Endothelial cell of umbilical vein (primary cell): ENCODE data around the gene SLC35G6. TPM values are rescaled to one million over a fixed set of nuclear protein-coding genes. Genes with fewer than 3 reads are reported as not detected.

ENCODE experiments used
- BruUV-seq: library from RNA; stranded (reverse); fragments of 400-500 nt; replicated peaks from 2 replicates; lab custom pipeline; 2021; lab: Mats Ljungman, UMichigan
- CTCF ChIA-PET: fragments of 300-600, 350-600 bp; sonication (Branson Sonifier 250); formaldehyde crosslinking; loops from one replicate; lab custom pipeline; 2021; ENCODE audit warnings: antibody characterized with exemption, inconsistent platforms; lab: Charles Lee
- POLR2A ChIA-PET: fragments of 300-600, 350-600 bp; sonication (Branson Sonifier 250); formaldehyde crosslinking; loops from one replicate; lab custom pipeline; 2021; ENCODE audit warnings: antibody characterized with exemption, inconsistent platforms; lab: Charles Lee
- DNase-seq: peaks from one replicate; pipeline ENCODE4 v3.0.0-alpha.2; 2011; ENCODE audit warnings: low read depth, low spot score
- FAIRE-seq: peaks from 2 replicates; lab custom pipeline; 2011; peaks lifted over from hg19 to GRCh38; lab: Jason Lieb, UNC
- H2AFZ ChIP-seq: 2 replicates; pipeline ENCODE4 v1.6.0; 2012; ENCODE audit warnings: low read depth, low read length, control low read depth, inconsistent platforms
- H3K27ac ChIP-seq: 2 replicates; pipeline ENCODE4 v1.5.1; 2011; ENCODE audit warnings: low read depth, mild to moderate bottlenecking, control low read depth, low read length, moderate library complexity; ENCODE audit not compliant: insufficient read depth
- H3K27me3 ChIP-seq, 2 experiments: 2 replicates each; pipeline versions ENCODE4 v1.6.0 to v1.6.1; 2011; ENCODE audit warnings: low read length in 2 of 2, mixed read lengths in 1 of 2; ENCODE audit not compliant: control insufficient read depth in 2 of 2, insufficient read depth in 2 of 2
- H3K36me3 ChIP-seq, 2 experiments: 2 replicates in 1 of 2; 3 replicates in 1 of 2; pipeline ENCODE4 v1.5.1; 2011; ENCODE audit warnings: low read length in 2 of 2, mild to moderate bottlenecking in 1 of 2, moderate library complexity in 1 of 2; ENCODE audit not compliant: control insufficient read depth in 2 of 2, insufficient read depth in 2 of 2; ENCODE audit errors: extremely low read depth in 1 of 2
- H3K4me1 ChIP-seq: 3 replicates; pipeline ENCODE4 v1.5.1; 2011; ENCODE audit warnings: mild to moderate bottlenecking, low read length; ENCODE audit not compliant: control insufficient read depth, insufficient read depth; ENCODE audit errors: extremely low read depth
- H3K4me2 ChIP-seq: 2 replicates; pipeline ENCODE4 v1.6.1; 2011; ENCODE audit warnings: low read length, control low read depth, mixed read lengths; ENCODE audit not compliant: insufficient read depth
- H3K4me3 ChIP-seq, 3 experiments: fragments of 200-600 bp in 1 of 3; sonication (generic), shearing (Covaris generic) in 1 of 3; replicated peaks in 1 of 3; 2 replicates each; pipeline ENCODE4 v1.5.1; 2011 to 2016; ENCODE audit warnings: control low read depth in 3 of 3, low read length in 3 of 3, mild to moderate bottlenecking in 2 of 3, inconsistent platforms in 1 of 3, low read depth in 1 of 3, moderate library complexity in 1 of 3; ENCODE audit not compliant: insufficient read depth in 1 of 3
- H3K79me2 ChIP-seq: 2 replicates; pipeline ENCODE4 v1.6.0; 2012; ENCODE audit warnings: low read length, inconsistent platforms; ENCODE audit not compliant: control insufficient read depth, insufficient read depth
- H3K9ac ChIP-seq: replicated peaks from 2 replicates; pipeline ENCODE3; 2011; ENCODE audit warnings: low read length, control low read depth; ENCODE audit not compliant: insufficient read depth; ENCODE audit errors: extremely low read depth
- H3K9me1 ChIP-seq: replicated peaks from 3 replicates; pipeline ENCODE4 v1.6.0; 2011; ENCODE audit warnings: mild to moderate bottlenecking, low read length; ENCODE audit not compliant: control insufficient read depth, insufficient read depth; ENCODE audit errors: extremely low read depth
- H3K9me3 ChIP-seq: replicated peaks from 2 replicates; pipeline ENCODE4 v1.5.1; 2012; ENCODE audit warnings: low read length, inconsistent platforms; ENCODE audit not compliant: control insufficient read depth, insufficient read depth
- H4K20me1 ChIP-seq: replicated peaks from 2 replicates; pipeline ENCODE3; 2011; ENCODE audit warnings: mild to moderate bottlenecking, low read length; ENCODE audit not compliant: control insufficient read depth, insufficient read depth; ENCODE audit errors: extremely low read depth
- EZH2 ChIP-seq: IDR thresholded peaks from 2 replicates; pipeline ENCODE4 v1.6.1; 2012; ENCODE audit warnings: borderline replicate concordance, low read depth, mild to moderate bottlenecking, moderate library complexity, low read length, inconsistent platforms; ENCODE audit not compliant: severe bottlenecking
- FOS ChIP-seq: IDR thresholded peaks from 2 replicates; pipeline ENCODE4 v1.6.1; 2011; ENCODE audit warnings: mild to moderate bottlenecking, low read length, moderate library complexity, borderline replicate concordance; ENCODE audit not compliant: insufficient read depth
- JUN ChIP-seq: IDR thresholded peaks from 2 replicates; pipeline ENCODE4 v1.6.1; 2011; ENCODE audit warnings: borderline replicate concordance, low read depth; ENCODE audit not compliant: insufficient read length, insufficient read depth
- MYC ChIP-seq: IDR thresholded peaks from one replicate; pipeline ENCODE4 v1.6.1; 2011; ENCODE audit warnings: mild to moderate bottlenecking, low read depth, low read length
- POLR2A ChIP-seq: IDR thresholded peaks from 2 replicates; pipeline ENCODE4 v1.6.1; 2012; ENCODE audit warnings: low read depth, mild to moderate bottlenecking, control low read depth, low read length
- POLR2AphosphoS5 ChIP-seq: IDR thresholded peaks from 2 replicates; pipeline ENCODE4 v1.6.1; 2012; ENCODE audit warnings: low read depth, mild to moderate bottlenecking, control low read depth, low read length, moderate library complexity; ENCODE audit not compliant: insufficient read depth
- dilution Hi-C: fragments of 300-500 bp; cut with MboI; formaldehyde crosslinking; loops from one replicate; pipeline ENCODE4 v1.15.0; 2019; ENCODE audit warnings: low sequenced_read_pairs; ENCODE audit not compliant: extremely low pct_ligation_motif_present
- intact Hi-C: fragments of 100-400 bp; cut with micrococcal nuclease; formaldehyde crosslinking; loops from one replicate; pipeline ENCODE4 v1.10.0; 2022
- polyA plus RNA-seq, 4 experiments: library from polyadenylated mRNA; depleted of rRNA in 3 of 4; stranded (reverse) in 3 of 4; unstranded in 1 of 4; fragments of >200 nt; gene quantifications; 2 replicates each; pipeline versions ENCODE4 v1.2.1 to v1.2.3, GENCODE V29; 2011 to 2012; ENCODE audit warnings: missing spikeins in 1 of 4
- total RNA-seq: library from RNA; stranded (reverse); gene quantifications from 2 replicates; pipeline ENCODE4 v1.2.3, GENCODE V29; 2021

SLC35G6 gene
- total and polyA plus RNA-seq, 2 donors (not counting 3 experiments of a cell fraction or from before 2014, with no cell fraction given), result not detected

- peak; percentile 83 for FAIRE-seq
- CTCF ChIA-PET, result interaction anchor here (0.7 to 3.0 kb wide), 12 partner anchors 9 to 120 kb away, joined by 3 to 21 read pairs (median 4); partner anchors contain the start of gene TMEM256
- Histone ChIP-seq H4K20me1 (no peaks in the 10 kb centered on the region), H3K36me3 (no peaks in the 10 kb centered on the region), H3K9me3 (no peaks in the 10 kb centered on the region), H3K4me2 (peak overlapping the region; percentile 2), H3K27ac (peak overlapping the region; percentile 47), H3K4me3 (no peak overlapping the region), H3K9ac (no peak overlapping the region), H2AFZ (no peak overlapping the region), H3K79me2 (peaks cover 63% of the 10 kb centered on the region), H3K4me1 (peaks cover 34% of the 10 kb centered on the region), H3K9me1 (no peaks in the 10 kb centered on the region), H3K27me3 (no peaks in the 10 kb centered on the region)
- POLR2A ChIA-PET, result interaction anchor here (0.9 to 1.3 kb wide), 2 partner anchors 8 to 151 kb away, joined by 3 to 5 read pairs; partner anchors contain the start of genes POLR2A and SAT2
- no TSS peak for BruUV-seq
- DNase-seq, result peak; percentile 63
- TF ChIP-seq EZH2 (no peak), JUN (peak; percentile 23), FOS (peak; percentile 58), POLR2A (no peak), POLR2AphosphoS5 (no peak)
- intact Hi-C loops (loop anchor here (1.0 kb wide), 1 partner anchor 21 kb away; no protein-coding TSS in a partner anchor), dilution Hi-C loops (no loop called here)
Observed at GRCh38 chr17:7476494-7476893, 4.8 kb upstream of the SLC35G6 start.

GRCh38 chr17:7476951-7477350 is 4.3 kb upstream of the SLC35G6 start:
- no peaks in the 10 kb centered on the region for H3K36me3 ChIP-seq
- H3K9me3 ChIP-seq, result no peaks in the 10 kb centered on the region
- peaks cover 34% of the 10 kb centered on the region for H3K4me1 ChIP-seq
- no peak overlapping the region for H2AFZ ChIP-seq
- ChIA-PET POLR2A (no interaction called here), CTCF (interaction anchor here (1.1 to 3.0 kb wide), 10 partner anchors 9 to 121 kb away, joined by 3 to 21 read pairs (median 4); partner anchors contain the start of gene TMEM256)
- BruUV-seq, result no TSS peak
- no peak overlapping the region for H3K4me3 ChIP-seq
- no peak for FAIRE-seq
- H3K9ac ChIP-seq, result no peak overlapping the region
- no peaks in the 10 kb centered on the region for H3K9me1 ChIP-seq
- no peaks in the 10 kb centered on the region for H4K20me1 ChIP-seq
- no peaks in the 10 kb centered on the region for H3K27me3 ChIP-seq
- no peak for DNase-seq
- no peak overlapping the region for H3K27ac ChIP-seq
- intact Hi-C loops (loop anchor here (1.0 kb wide), 1 partner anchor 22 kb away; no protein-coding TSS in a partner anchor), dilution Hi-C loops (no loop called here)
- H3K4me2 ChIP-seq, result no peak overlapping the region
- TF ChIP-seq MYC (no peak), POLR2A (no peak), EZH2 (no peak), FOS (no peak), JUN (no peak)
- peaks cover 59% of the 10 kb centered on the region for H3K79me2 ChIP-seq
